ENCODE data around the gene EXTL2.
"Not testable (repeated sequence)": the region's sequence is repeated elsewhere in the genome, so short reads cannot be mapped to it uniquely, and the experiment has no call there.

EXTL2 gene

DNA sequence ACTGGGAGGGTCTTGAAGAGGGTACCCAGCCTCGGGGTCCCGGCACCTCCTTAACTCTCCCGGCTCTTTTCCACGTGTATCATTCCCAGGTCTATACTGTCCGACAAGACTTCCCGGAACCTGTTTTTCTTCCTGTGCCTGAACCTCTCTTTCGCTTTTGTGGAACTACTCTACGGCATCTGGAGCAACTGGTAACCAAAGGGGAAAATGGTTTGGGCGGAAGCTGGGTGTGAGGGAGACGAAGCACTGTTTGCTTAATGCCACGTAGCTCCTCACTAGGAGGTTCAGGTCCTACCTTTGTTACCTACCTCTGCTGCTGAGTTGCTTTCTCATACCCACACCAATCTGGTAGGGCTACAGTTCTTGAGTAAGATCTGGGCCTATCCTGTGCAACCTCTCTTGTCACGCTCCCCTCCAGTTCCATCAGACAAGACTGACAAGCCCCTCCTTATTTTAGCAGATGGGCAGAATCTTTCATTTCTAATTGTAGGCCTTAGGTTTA is 1.9 kb upstream of the EXTL2 start:
- DNase-seq: no peak

- peak; percentile 24 for DNase-seq
These were observed 1.2 kb upstream of the EXTL2 start, which contains the start of gene SLC30A7 for GRCh38 chr1:100895540-100896480. TSS of gene SLC30A7 (plus strand) at chr1:100896090. CDS start at chr1:100896263, 173 bp downstream.

DNA sequence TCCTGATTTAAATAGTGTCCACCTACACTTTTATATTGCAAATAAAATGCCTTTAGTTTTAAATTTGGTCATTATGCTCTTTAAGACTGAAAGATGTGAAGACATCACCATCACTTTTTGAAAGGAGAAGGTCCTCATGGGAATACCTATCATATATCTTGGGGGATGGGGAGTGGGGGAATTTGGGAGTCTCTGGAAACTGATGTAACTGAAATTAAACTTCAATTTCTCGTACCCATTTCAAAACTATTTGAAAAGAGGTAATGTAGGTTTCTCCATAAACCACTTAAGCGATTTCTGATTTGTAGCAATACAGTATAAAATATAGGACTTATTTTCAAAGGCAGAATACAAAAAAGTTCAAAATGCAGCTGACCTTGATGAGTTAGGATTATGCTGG is 924 bp downstream of the EXTL2 start:
- DNase-seq: no peak

DNA sequence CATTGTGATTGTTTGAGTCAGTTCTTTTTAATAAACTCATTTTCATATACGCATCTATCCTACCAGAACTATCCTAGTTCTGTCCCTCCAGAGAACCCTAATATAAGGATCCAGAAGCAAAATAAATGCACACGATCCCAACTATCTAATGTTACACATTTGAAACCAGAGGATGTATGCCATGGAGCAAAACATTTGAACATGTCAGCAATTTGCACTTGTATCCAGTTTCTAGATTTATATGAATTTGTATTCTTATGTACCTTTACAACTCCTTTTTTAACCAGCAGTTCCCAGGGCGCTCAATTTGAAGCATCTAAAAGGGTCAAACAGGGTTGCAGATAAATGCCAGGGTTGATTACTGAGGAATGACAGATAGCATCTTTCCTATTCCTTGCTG is 2.1 kb downstream of the EXTL2 start:
- no peak for DNase-seq

- DNase-seq: no peak
These were observed 3.3 kb downstream of the EXTL2 start for GRCh38 chr1:100891380-100891779.

DNA sequence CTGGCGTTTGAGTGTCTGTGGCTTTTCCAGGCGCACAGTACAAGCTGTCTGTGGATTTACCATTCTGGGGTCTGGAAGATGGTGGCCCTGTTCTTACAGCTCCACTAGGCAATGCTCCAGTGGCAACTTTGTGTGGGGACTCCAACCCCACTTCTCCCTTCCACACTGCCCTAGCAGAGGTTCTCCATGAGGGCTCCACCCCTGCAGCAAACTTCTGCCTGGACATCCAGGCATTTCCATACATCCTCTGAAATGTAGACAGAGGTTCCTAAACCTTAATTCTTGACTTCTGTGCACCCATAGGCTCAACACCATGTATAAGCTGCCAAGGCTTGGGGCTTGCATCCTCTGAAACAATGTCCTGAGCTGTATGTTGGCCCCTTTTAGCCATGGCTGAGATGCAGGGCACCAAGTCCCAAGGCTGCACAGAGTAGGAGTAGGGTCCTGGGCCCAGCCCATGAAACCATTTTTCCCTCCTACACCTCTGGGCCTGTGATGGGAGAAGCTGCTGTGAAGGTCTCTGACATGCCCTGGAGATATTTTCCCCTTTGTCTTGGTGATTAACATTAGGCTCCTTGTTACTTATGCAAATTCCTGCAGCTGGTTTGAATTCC is 4.7 kb downstream of the EXTL2 start:
- not testable (repeated sequence) for DNase-seq

- DNase-seq: not testable (repeated sequence)
These were observed 5.6 kb downstream of the EXTL2 start for GRCh38 chr1:100889007-100889406.

- no peak for DNase-seq
These were observed 10.7 kb downstream of the EXTL2 start for GRCh38 chr1:100883963-100884362.

GRCh38 chr1:100882698-100883097 is 11.9 kb downstream of the EXTL2 start:
- no peak for DNase-seq

GRCh38 chr1:100881687-100882086 is 13.0 kb downstream of the EXTL2 start:
- no peak for DNase-seq

DNA sequence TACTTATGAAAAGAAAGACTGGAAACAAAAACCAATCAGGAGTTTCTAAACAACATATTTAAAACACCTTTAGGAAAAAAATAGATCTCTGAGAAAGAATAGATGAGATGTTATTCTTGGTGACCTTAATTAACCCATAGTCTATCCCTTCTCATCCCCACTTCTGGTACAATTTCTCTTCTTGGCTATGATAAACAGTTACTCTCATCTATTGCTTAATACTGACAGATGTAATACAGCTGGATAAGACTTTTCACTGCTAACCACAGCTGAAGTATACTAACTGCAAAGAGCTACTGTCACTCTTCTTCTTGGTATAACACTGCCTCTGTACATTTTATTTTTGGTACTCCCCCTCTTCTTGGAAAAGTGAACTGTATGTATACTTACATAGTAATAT is 15.2 kb downstream of the EXTL2 start:
- no peak for DNase-seq

DNA sequence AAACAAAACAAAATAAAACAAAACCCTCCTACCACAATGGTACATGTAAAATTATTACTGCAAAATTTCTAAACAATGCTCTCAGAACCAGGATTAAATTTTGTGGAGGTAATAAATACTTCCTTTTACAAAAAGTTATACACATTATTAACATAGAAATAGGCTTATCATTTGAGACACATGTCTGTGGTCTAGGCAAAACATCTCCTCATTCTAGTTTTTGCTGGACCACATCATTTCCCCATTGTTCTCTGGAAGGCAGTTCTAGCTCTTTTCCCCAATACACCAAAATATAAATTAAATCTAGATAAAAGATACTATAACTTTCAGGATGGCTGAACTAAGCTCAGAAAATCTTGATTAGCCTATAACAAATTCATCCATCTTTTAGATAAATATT is 18.4 kb downstream of the EXTL2 start:
- no peak for DNase-seq

GRCh38 chr1:100875228-100875627 is 19.4 kb downstream of the EXTL2 start:
- no peak for DNase-seq

GRCh38 chr1:100874433-100874832 is 20.2 kb downstream of the EXTL2 start:
- DNase-seq: no peak

DNA sequence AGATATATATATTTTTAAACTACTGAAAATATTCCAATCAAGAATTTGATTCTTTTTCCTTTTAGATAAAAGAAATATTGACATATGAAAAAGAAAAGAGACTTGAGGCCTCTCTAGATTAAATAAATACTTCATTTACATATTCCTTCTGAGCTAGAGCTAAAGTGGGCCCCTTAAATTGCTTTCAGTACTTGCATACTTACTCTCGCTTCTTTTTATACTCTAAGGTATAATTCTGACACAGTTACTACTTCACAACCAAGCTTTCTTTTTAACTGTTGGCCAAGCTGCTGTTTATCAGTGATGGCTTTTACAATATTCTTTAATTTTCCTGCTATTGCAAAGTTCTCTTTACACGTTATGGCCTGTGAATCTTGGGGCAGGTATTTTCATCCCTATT is 24.6 kb downstream of the EXTL2 start:
- no peak for DNase-seq

DNA sequence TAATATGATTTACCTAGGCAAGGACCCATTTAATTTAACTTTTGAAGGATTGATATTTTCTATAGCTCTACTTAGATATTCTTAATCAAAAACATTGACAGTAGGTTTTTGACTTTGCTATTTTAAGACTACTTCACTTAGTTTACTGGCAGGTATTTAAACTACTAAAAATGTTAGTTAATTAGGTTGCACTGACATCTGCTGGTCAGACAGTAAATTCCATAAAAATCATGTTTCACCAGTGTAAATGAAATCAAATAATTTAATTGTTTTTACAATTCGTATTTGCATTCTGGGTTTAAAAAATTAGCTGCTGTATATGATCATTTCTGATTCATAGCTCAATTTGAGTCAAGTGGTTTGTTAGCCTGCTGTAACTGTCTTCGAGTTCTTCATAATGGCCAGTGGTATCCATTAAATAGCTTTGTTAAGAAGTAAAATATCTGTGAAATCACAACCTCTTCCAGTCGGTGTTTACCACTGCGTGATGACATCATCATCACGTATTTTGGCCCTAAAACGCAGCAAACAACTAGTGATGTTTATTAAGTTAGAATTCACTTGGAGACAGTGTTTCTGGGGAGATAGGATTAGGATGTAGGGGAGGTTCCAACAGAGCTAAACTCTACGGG is 26.2 kb downstream of the EXTL2 start:
- DNase-seq: no peak

DNA sequence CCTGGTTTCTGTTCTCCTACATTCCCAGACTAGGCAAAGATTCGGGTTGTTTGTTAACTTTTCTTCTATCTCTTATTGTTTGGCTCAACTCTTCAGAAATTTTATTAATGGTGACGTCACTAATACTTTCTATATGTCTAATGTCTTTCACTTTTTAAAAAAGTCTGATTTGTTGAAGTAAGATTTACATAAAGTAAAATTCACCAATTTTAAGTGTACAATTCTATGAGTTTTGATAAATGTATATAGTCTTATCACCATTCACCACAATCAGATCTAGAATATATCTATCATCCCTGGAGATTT is 27.8 kb downstream of the EXTL2 start:
- no peak for DNase-seq

- DNase-seq: no peak
These were observed 28.4 kb downstream of the EXTL2 start for GRCh38 chr1:100866041-100866900.

- no peak for DNase-seq
These were observed 32.1 kb downstream of the EXTL2 start for GRCh38 chr1:100862591-100862990.

GRCh38 chr1:100861379-100861778 is 33.3 kb downstream of the EXTL2 start:
- no peak for DNase-seq

- DNase-seq: no peak
These were observed 34.1 kb downstream of the EXTL2 start for GRCh38 chr1:100860397-100860991.

DNA sequence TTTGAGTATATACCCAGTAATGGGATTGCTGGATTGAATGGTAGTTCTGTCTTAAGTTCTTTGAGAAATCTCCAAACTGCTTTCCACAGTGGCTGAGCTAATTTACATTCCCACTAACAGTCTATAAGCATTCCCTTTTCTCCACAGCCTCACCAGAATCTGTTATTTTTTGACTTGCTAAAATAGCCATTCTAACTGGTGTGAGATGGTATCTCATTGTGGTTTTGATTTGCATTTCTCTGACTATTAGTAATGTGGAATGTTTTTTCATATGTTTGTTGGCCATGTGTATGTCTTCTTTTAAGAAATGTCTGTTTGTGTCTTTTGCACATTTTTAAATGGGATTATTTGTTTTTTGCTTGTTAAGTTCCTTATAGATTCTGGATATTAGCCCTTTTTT is 39.5 kb downstream of the EXTL2 start:
- DNase-seq: not testable (repeated sequence)
